Measurements from ENCODE around the gene COL7A1.
"Not testable (repeated sequence)": the region's sequence is repeated elsewhere in the genome, so short reads cannot be mapped to it uniquely, and the experiment has no call there.

The COL7A1 gene

DNA sequence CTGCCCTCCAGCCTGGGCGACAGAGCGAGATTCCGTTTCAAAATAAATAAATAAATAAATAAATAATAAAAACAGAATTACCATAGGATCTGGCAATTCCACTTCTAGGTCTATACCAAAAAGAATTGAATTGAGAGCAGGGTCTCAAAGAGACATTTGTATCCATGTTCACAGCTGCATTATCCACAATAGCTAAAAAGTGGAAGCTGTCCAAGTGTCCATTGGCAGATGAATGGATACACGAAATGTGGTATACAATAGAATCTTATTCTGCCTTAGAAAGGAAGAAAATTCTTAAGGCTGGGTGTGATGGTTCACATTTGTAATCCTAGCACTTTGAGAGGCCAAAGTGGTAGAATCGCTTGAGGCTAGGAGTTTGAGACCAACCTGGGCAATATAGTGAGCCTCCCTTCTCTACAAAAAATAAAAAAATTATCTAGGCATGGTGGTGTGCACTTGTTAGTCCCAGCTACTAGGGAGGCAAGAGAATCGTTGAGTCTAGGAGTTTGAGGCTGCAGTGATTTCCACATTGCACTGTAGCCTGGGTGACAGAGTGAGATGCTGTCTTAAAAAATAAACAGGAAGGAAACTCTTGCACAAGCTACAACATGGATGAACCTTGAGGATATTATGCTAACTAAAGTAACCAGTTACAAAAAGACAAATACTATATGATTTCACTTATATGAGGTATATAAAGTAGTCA is 62.7 kb downstream of the COL7A1 start:
- DNase-seq, result no peak

DNA sequence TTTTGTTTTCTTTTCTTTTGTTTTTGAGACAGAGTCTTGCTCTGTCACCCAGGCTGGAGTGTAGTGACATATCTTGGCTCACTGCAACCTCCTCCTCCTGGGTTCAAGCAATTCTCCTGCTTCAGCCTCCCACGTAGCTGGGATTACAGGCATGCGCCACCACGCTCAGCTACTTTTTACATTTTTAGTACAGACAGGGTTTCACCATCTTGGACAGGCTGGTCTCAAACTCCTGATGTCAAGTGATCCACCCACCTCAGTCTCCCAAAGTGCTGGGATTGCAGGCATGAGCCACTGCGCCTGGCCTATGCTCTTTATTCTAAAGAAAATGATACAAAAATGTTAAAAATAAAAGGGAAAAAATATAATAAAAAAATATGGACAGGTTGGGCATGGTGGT is 64.4 kb downstream of the COL7A1 start:
- not testable (repeated sequence) for DNase-seq

DNA sequence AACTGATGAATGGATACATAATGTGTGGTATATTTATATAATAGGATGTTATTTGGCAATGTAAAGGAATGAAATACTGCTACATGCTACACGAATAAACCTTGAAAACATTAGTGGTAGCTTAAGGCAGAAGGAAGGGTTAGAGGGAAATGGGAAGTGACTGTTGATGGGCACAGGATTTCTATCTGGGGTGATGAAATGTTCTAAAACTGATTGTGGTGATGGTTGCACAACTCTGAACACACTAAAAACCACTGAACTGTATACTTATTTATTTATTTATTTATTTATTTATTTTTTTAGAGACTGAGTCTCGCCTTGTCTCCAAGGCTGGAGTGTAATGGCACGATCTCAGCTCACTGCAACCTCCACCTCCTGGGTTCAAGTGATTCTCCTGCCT is 66.4 kb downstream of the COL7A1 start:
- DNase-seq, result no peak

DNA sequence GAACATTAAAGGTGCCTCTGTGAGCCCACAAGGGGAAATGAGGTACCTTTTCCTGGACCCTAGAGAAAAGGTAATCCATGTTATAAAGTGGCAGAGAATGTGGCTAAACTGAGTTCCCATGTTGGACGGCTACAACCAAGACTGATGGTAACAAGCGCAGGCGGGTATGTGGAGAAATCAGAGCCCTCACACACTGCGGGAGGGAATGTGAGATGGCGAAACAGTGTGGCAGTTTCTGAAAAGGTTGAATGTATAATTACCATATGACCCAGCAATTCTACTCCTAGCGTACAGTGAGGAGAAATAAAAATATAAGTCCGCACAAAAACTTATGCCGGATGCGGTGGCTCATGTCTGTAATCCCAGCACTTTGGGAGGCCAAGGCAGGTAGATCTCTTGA is 67.1 kb downstream of the COL7A1 start:
- DNase-seq, result no peak

DNA sequence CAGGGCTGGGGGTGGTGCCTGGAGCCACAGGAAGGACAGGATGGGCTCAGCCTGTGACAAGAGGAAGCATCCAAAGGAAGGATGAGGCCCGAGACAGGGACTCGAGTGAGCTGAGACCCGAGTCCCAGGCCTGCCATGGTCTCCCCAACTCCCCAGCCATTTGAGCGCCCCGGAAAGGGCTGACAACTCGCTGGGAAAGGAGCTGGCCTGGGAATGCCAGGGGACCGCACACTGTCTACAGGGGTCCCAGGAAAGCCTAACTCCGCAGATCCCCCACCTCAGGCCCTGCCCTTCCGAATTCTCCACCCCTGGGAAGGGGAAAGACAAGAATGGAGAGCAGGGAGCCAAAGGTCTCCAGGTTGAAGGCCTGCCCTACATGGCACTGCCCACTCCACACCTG is 70.2 kb downstream of the COL7A1 start:
- DNase-seq, result no peak

DNA sequence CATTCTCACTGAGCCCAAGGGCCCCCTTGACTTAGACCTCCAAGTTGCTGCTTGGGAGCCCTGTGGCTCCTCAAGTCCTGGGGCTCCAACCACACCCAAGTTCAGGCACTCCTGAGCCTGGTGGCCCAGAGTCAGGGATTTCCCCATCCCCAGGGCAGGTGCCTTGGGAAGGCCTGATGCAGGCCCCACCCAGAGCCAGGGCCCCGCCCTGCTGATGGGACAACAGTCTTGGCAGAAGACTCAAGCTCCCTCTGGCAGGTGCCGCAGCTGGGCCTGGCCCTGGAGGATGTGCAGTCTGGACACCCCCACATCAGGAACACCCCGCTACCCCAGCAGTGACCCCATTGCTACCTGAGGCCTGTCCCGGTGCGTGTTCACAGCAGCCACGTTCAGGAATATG is 73.5 kb downstream of the COL7A1 start:
- no peak for DNase-seq

DNA sequence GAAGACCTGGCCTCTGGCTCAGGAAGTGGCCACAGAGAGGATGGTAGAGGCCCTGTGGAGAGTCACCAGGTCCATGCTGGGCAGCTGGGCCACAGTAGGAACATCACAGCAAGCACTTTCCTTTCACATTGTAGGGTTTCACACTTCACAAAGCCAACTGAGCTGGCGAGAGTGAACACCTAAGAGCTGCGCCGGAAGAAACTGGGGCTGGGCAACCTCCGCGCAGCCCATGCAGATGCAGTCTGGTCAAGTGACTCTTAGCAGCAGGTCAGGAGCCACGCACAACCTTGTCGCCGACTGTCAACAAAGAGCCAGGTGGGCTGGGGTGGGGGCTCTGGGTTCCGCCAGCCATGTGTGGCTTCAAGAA is 75.9 kb downstream of the COL7A1 start:
- no peak for DNase-seq

DNA sequence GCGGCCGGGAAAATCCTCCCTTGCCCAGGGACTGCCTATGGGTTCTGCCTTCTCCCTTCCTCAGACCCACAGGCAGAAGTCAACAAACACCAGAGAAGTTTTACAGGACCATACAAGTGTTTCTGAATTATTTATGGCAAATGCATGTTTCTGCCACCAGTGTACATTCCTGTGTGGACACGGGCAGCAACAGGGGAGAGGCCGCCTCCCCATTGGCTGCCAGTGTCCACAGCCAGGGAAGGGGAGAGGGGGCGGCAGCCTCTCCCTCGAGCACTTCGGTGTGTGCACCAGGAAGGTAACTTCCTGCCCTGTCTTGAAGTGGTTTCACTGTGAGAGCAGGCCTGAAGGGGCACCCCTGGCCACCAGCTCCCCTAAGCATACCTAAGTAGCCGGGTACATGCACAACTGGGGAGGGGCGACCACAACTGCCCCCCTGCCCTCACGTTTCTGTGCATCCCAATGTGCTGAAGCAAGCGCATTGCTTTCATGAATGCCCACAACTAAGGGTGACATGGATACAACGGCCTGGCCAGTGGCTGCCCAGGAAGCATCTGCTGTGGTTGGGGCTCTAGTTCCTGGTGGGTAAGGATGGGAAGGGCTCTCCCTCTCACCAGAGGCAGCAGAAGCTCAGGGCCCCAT is 76.4 kb downstream of the COL7A1 start:
- DNase-seq, result no peak

DNA sequence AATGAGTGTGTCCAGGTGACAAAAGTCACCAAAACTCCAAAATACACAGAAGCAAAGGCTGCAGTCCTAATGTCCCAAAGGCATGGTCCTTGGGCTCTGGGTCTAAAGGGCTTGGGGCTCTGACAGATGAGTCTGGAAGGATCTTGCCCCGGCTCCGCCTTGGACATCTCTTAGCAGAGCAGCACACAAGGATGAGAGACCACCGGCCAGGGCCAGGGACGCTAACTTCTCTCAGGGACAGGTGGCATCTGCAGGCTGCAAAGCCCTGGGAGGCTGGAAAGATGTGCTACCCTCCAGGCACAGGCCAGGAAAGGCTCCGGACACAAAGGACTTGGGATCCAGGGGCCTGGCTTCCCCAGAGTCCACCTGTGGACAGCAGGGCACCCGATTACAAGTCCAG is 77.1 kb downstream of the COL7A1 start:
- no peak for DNase-seq

DNA sequence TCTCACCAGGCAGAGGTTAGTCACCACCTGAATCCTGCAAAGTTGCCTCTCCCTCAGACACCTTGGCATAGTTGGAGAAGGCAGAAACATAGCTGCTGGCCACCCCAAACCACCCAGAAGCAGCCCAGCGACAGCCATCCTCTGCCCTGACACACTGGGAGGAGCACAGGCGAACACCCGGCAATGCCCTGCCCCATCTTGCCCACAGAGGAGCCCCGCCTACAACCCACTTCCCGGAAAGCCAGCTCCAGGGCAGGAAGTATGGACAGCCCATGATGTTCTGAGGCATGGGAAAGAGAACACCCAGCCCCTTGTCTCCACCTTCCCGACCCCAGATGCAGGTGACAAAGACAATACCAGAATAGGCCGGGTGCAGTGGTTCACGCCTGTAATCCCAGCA is 78.6 kb downstream of the COL7A1 start:
- peak; percentile 16 for DNase-seq

DNA sequence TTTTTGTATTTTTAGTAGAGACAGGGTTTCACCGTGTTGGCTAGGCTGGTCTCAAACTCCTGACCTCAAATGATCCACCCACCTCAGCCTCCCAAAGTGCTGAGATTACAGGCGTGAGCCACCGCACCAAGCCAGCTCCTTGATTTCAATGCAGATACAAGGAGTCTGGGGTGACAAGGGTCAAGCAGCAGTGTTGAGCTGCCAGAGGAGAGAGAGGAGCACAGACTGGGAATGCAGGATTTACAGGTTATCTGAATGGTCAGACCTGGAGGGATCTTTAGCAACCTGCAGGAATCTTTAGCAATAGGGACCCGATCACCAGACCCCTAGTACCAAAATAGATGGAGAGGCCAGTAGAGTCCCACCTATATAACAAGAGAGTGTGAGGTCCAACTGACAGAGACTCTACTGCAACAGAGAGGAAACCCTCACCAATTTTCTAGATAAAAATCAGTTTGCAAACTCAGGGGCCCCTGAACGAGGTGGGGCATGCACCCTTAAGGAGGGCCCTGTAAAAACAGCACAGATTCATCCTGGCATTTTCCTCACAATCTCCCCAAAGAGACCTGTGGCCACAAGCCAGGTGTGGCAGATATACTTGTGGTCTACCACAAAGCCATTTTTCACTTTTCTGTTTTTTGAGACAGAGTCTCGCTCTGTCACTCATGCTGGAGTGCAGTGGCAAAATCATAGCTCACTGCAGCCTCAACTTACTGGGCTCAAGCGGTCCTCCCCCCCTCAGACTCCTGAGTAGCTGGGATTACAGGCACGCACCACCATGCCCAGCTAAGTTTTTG is 80.5 kb downstream of the COL7A1 start:
- no peak for DNase-seq
